ENCODE data around the gene AP4S1. TPM values are rescaled to one million over a fixed set of nuclear protein-coding genes. Genes with fewer than 3 reads are reported as not detected.

AP4S1 gene
- total RNA-seq, 4 donors from 2014 or later = 7.2 to 36.1 (median 16.3) TPM

GRCh38 chr14:30983858-30984257, 41.6 kb upstream of the AP4S1 start:
- no peak overlapping the region for H3K27ac ChIP-seq
- WGBS, 2 donors = 89% methylated on average over 2 of the region's 2 CpGs

GRCh38 chr14:30985796-30986195, 39.7 kb upstream of the AP4S1 start:
- no peaks in the 10 kb centered on the region for H3K9me3 ChIP-seq
- WGBS, 2 donors = 85 to 93% methylated on average over 3 of the region's 3 CpGs
- DNase-seq (ENCODE audit: low spot score in 2 of 2) = no peak
- peaks cover 0 to 39% (median 6%) of the 10 kb centered on the region in 4 donors for H3K4me1 ChIP-seq
- no peak overlapping the region for H3K4me3 ChIP-seq
- no peaks in the 10 kb centered on the region for H3K27me3 ChIP-seq
- TF ChIP-seq CTCF (IDR thresholded peaks at IDR 0.05) (no peak), POLR2A (IDR thresholded peaks at IDR 0.05) (no peak), EP300 (IDR thresholded peaks at IDR 0.05) (no peak)
- H3K36me3 ChIP-seq = no peaks in the 10 kb centered on the region
- H3K27ac ChIP-seq = no peak overlapping the region

More at GRCh38 chr14:30983858-30984257, 41.6 kb upstream of the AP4S1 start:
- H3K4me3 ChIP-seq = no peak overlapping the region
- peaks cover 0 to 38% (median 5%) of the 10 kb centered on the region in 4 donors for H3K4me1 ChIP-seq
- H3K27me3 ChIP-seq = no peaks in the 10 kb centered on the region
- no peaks in the 10 kb centered on the region for H3K36me3 ChIP-seq
- no peaks in the 10 kb centered on the region for H3K9me3 ChIP-seq
- no peak for DNase-seq (ENCODE audit: low spot score in 2 of 2)
- TF ChIP-seq POLR2A (IDR thresholded peaks at IDR 0.05) (no peak), CTCF (IDR thresholded peaks at IDR 0.05) (no peak), EP300 (IDR thresholded peaks at IDR 0.05) (no peak)

- no peak overlapping the region for H3K4me3 ChIP-seq
- H3K27ac ChIP-seq = no peak overlapping the region
- no peaks in the 10 kb centered on the region for H3K27me3 ChIP-seq
- TF ChIP-seq CTCF (IDR thresholded peaks at IDR 0.05) (no peak), POLR2A (IDR thresholded peaks at IDR 0.05) (no peak)
- peaks cover 0 to 50% (median 6%) of the 10 kb centered on the region in 4 donors for H3K4me1 ChIP-seq
- no peak for DNase-seq (ENCODE audit: low spot score in 2 of 2)
- no peaks in the 10 kb centered on the region for H3K9me3 ChIP-seq
- no peaks in the 10 kb centered on the region for H3K36me3 ChIP-seq
Measured at GRCh38 chr14:30988509-30988908, 36.9 kb upstream of the AP4S1 start.

GRCh38 chr14:30990770-30991169, 34.7 kb upstream of the AP4S1 start:
- Histone ChIP-seq H3K4me3 (no peak overlapping the region), H3K27me3 (no peaks in the 10 kb centered on the region), H3K9me3 (no peaks in the 10 kb centered on the region), H3K27ac (no peak overlapping the region), H3K4me1 (peaks cover 0 to 69% (median 9%) of the 10 kb centered on the region in 4 donors), H3K36me3 (no peaks in the 10 kb centered on the region)
- TF ChIP-seq CTCF (IDR thresholded peaks at IDR 0.05) = no peak
- no peak for TF ChIP-seq POLR2A (IDR thresholded peaks at IDR 0.05)
- TF ChIP-seq EP300 (IDR thresholded peaks at IDR 0.05) = no peak
- DNase-seq (ENCODE audit: low spot score in 2 of 2) = no peak

GRCh38 chr14:30991408-30991807, 34.0 kb upstream of the AP4S1 start:
- no peaks in the 10 kb centered on the region for H3K9me3 ChIP-seq
- 77 to 78% methylated on average over 2 of the region's 2 CpGs for WGBS, 2 donors
- TF ChIP-seq CTCF (IDR thresholded peaks at IDR 0.05) = no peak
- no peak for TF ChIP-seq POLR2A (IDR thresholded peaks at IDR 0.05)
- no peak for DNase-seq (ENCODE audit: low spot score in 2 of 2)
- H3K4me1 ChIP-seq = peaks cover 0 to 68% (median 11%) of the 10 kb centered on the region in 4 donors
- no peaks in the 10 kb centered on the region for H3K36me3 ChIP-seq
- no peaks in the 10 kb centered on the region for H3K27me3 ChIP-seq
- H3K4me3 ChIP-seq = no peak overlapping the region
- no peak overlapping the region for H3K27ac ChIP-seq
